Fibroblast of peridontal ligament (primary cell): ENCODE results near the gene ITCH.
"Not testable (repeated sequence)": the region's sequence is repeated elsewhere in the genome, so short reads cannot be mapped to it uniquely, and the experiment has no call there.

Experiments used
- DNase-seq: peaks from one replicate; pipeline ENCODE4 v3.0.0-alpha.2; 2010; ENCODE audit errors: extremely low read depth

Gene ITCH

GRCh38 chr20:34377072-34377847 lies 14.2 kb downstream of the ITCH start:
- no peak for DNase-seq

GRCh38 chr20:34382174-34382573 lies 19.1 kb downstream of the ITCH start:
- DNase-seq = no peak

GRCh38 chr20:34382877-34383455 lies 19.9 kb downstream of the ITCH start:
- not testable (repeated sequence) for DNase-seq

- DNase-seq = no peak
Observed at GRCh38 chr20:34385464-34385863, 22.4 kb downstream of the ITCH start.

GRCh38 chr20:34388000-34388399 lies 24.9 kb downstream of the ITCH start:
- no peak for DNase-seq

- no peak for DNase-seq
Observed at GRCh38 chr20:34388678-34389077, 25.6 kb downstream of the ITCH start.

GRCh38 chr20:34389206-34389953 lies 26.3 kb downstream of the ITCH start:
- DNase-seq = peak; percentile 51

GRCh38 chr20:34389954-34390555 lies 27.0 kb downstream of the ITCH start:
- no peak for DNase-seq

GRCh38 chr20:34396408-34396807 lies 33.3 kb downstream of the ITCH start:
- DNase-seq = no peak

- DNase-seq = no peak
Observed at GRCh38 chr20:34397096-34397495, 34.0 kb downstream of the ITCH start.

- peak; percentile 68 for DNase-seq
Observed at GRCh38 chr20:34400776-34401175, 37.7 kb downstream of the ITCH start.

- no peak for DNase-seq
Observed at GRCh38 chr20:34401741-34402455, 38.8 kb downstream of the ITCH start.

- no peak for DNase-seq
Observed at GRCh38 chr20:34402461-34402860, 39.4 kb downstream of the ITCH start.

GRCh38 chr20:34403063-34403827 lies 40.2 kb downstream of the ITCH start:
- DNase-seq = no peak

GRCh38 chr20:34403908-34404307 lies 40.8 kb downstream of the ITCH start:
- no peak for DNase-seq

GRCh38 chr20:34404803-34405202 lies 41.7 kb downstream of the ITCH start:
- DNase-seq = no peak

GRCh38 chr20:34405247-34405651 lies 42.2 kb downstream of the ITCH start:
- not testable (repeated sequence) for DNase-seq

GRCh38 chr20:34405942-34406341 lies 42.9 kb downstream of the ITCH start:
- DNase-seq = peak; percentile 41

GRCh38 chr20:34407962-34408474 lies 44.9 kb downstream of the ITCH start:
- DNase-seq = no peak

GRCh38 chr20:34410336-34410735 lies 47.3 kb downstream of the ITCH start:
- DNase-seq = peak; percentile 55

GRCh38 chr20:34412453-34412852 lies 49.4 kb downstream of the ITCH start:
- no peak for DNase-seq
